Spleen (tissue), 11 donors: ENCODE data around the gene BRINP3. TPM values are rescaled to one million over a fixed set of nuclear protein-coding genes. Genes with fewer than 3 reads are reported as not detected.

Source experiments
- DNase-seq: peaks from one replicate; pipeline ENCODE4 v3.0.0-alpha.2; 2020
- H3K27ac ChIP-seq, 8 donors: fragments of 200-600 bp; sonication (generic) in 7 of 8; 1 replicate in 4 of 8; 2 replicates in 4 of 8; pipeline versions ENCODE4 v1.5.0 to v1.8.0; 2016 to 2021; ENCODE audit warnings: inconsistent platforms in 4 of 8, mild to moderate bottlenecking in 4 of 8, moderate library complexity in 1 of 8
- H3K27me3 ChIP-seq, 7 donors: fragments of 200-600 bp; sonication (generic) in 6 of 7; replicated peaks in 1 of 7; 1 replicate in 4 of 7; 2 replicates in 3 of 7; pipeline versions ENCODE4 v1.5.0 to v1.8.0; 2016 to 2021; ENCODE audit warnings: inconsistent platforms in 3 of 7, mild to moderate bottlenecking in 1 of 7
- H3K36me3 ChIP-seq, 6 donors: fragments of 200-600 bp; sonication (generic) in 5 of 6; 1 replicate in 4 of 6; 2 replicates in 2 of 6; pipeline versions ENCODE4 v1.5.0 to v1.8.0; 2016 to 2021; ENCODE audit warnings: inconsistent platforms in 2 of 6
- H3K4me1 ChIP-seq, 6 donors: fragments of 200-600 bp; sonication (generic) in 5 of 6; 1 replicate in 3 of 6; 2 replicates in 3 of 6; pipeline versions ENCODE4 v1.5.0 to v1.8.0; 2016 to 2021; ENCODE audit warnings: inconsistent platforms in 3 of 6
- H3K4me3 ChIP-seq, 8 donors: fragments of 200-600 bp; sonication (generic) in 7 of 8; 1 replicate in 4 of 8; 2 replicates in 4 of 8; pipeline versions ENCODE4 v1.5.0 to v1.8.0; 2016 to 2021; ENCODE audit warnings: inconsistent platforms in 4 of 8, mild to moderate bottlenecking in 4 of 8, moderate library complexity in 2 of 8
- H3K9me3 ChIP-seq, 8 donors: fragments of 200-600 bp; sonication (generic) in 7 of 8; 1 replicate in 4 of 8; 2 replicates in 4 of 8; pipeline versions ENCODE4 v1.5.0 to v1.8.0; 2016 to 2021; ENCODE audit warnings: inconsistent platforms in 4 of 8
- POLR2A ChIP-seq, 3 donors: fragments of 450-650 bp; IDR thresholded peaks; one replicate each; pipeline ENCODE4 v1.5.1; 2017; ENCODE audit warnings: antibody characterized with exemption in 3 of 3, mild to moderate bottlenecking in 1 of 3
- POLR2AphosphoS5 ChIP-seq, 3 donors: sonication (generic); formaldehyde crosslinking; IDR thresholded peaks; one replicate each; pipeline ENCODE4 v1.5.1; 2017; ENCODE audit warnings: antibody characterized with exemption in 3 of 3
- WGBS, 5 donors: extraction: QIAGEN DNeasy Blood & Tissue Kit in 3 of 5; methylation state at CpG; one replicate each; pipeline versions ENCODE4 v1.1.5 to v1.1.7; 2013 to 2018; 5-methylcytosine and 5-hydroxymethylcytosine counted together
- intact Hi-C: fragments of 100-400 bp; cut with DNase I; formaldehyde crosslinking; loops from one replicate; pipeline ENCODE4 v1.15.0; 2023; ENCODE audit warnings: low total_unique reads
- polyA plus RNA-seq, 3 donors: library from polyadenylated mRNA; stranded (reverse); fragments of 200-250 nt; gene quantifications; one replicate each; pipeline ENCODE4 v1.2.1, GENCODE V29; 2013
- total RNA-seq, 7 donors: library from RNA; depleted of rRNA in 3 of 7; stranded (reverse); fragments of >200 nt in 3 of 7; fragmentation: NEBNext Ultra II Directional in 4 of 7; extraction: Animal tissue kit (Norgen Biotek cat#: 25700) in 4 of 7; gene quantifications; one replicate each; pipeline versions ENCODE4 v1.1.0 to v1.2.1, GENCODE V29; 2016 to 2021
- TF ChIP-seq, protein P1 (sequence below), 11 experiments: fragments of 200-600 bp in 7 of 11; fragments of 450-650 bp in 4 of 11; sonication (generic) in 4 of 11; IDR thresholded peaks in 8 of 11; conservative IDR thresholded peaks in 3 of 11; 1 replicate in 7 of 11; 2 replicates in 4 of 11; pipeline versions ENCODE4 v1.4.0 to v1.8.0; 2016 to 2021; ENCODE audit warnings: antibody characterized with exemption in 11 of 11, inconsistent platforms in 4 of 11, mild to moderate bottlenecking in 1 of 11
- donor health status: healthy with polysubstance abuse.
- donor health status: DM: no; HTN: no; CAD: no; lungs with moderate emphysema.
- donor health status: DM: no; HTN: no; CAD: no.
- donor health status: Bipolar disorder and iron deficiency.
- donor health status: healthy.
- donor health status: DM: no; HTN: no; CAD: no.
- donor health status: DM: yes; HTN: yes; CAD: no.

BRINP3 gene
- total and polyA plus RNA-seq, 10 donors: not detected

DNA sequence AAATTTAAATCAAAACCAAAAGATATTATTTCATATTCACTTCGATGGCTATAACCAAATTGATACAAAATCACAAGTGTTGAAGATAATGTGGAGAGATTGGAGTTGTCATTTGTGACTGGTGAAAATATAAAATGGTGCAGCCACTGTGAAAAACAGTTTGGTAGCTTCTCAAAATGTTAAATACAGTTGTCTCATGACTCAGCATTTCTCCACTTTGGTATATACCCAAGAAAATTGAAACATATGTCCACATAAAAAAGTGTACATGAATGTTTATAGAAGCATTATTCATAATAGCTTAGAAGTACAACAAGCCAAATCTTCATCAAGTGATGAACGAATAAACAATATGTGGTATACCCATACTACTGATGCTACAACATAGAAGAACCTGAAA is 318.5 kb downstream of the BRINP3 start:
- intact Hi-C loops: no loop called here
- WGBS, 5 donors: 70 to 78% (median 71%) methylated on average over 2 of the region's 2 CpGs
- Histone ChIP-seq H3K9me3 (peaks cover 0 to 7% (median 2%) of the 10 kb centered on the region in 8 donors), H3K27ac (no peak overlapping the region), H3K4me3 (no peak overlapping the region), H3K27me3 (no peaks in the 10 kb centered on the region), H3K36me3 (no peaks in the 10 kb centered on the region), H3K4me1 (no peaks in the 10 kb centered on the region)
- TF ChIP-seq POLR2AphosphoS5 (IDR thresholded peaks at IDR 0.05) (no peak), POLR2A (IDR thresholded peaks at IDR 0.05) (no peak)
- TF ChIP-seq, protein P1, sequence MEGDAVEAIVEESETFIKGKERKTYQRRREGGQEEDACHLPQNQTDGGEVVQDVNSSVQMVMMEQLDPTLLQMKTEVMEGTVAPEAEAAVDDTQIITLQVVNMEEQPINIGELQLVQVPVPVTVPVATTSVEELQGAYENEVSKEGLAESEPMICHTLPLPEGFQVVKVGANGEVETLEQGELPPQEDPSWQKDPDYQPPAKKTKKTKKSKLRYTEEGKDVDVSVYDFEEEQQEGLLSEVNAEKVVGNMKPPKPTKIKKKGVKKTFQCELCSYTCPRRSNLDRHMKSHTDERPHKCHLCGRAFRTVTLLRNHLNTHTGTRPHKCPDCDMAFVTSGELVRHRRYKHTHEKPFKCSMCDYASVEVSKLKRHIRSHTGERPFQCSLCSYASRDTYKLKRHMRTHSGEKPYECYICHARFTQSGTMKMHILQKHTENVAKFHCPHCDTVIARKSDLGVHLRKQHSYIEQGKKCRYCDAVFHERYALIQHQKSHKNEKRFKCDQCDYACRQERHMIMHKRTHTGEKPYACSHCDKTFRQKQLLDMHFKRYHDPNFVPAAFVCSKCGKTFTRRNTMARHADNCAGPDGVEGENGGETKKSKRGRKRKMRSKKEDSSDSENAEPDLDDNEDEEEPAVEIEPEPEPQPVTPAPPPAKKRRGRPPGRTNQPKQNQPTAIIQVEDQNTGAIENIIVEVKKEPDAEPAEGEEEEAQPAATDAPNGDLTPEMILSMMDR (IDR thresholded peaks at IDR 0.05 in 8 of 11, conservative IDR thresholded peaks at IDR 0.05 in 3 of 11): no peak
- no peak for DNase-seq

- WGBS, 5 donors: 44 to 65% (median 54%) methylated on average over 2 of the region's 2 CpGs
- Histone ChIP-seq H3K36me3 (no peaks in the 10 kb centered on the region), H3K4me3 (no peak overlapping the region), H3K4me1 (no peaks in the 10 kb centered on the region), H3K27ac (no peak overlapping the region), H3K9me3 (peaks cover 0 to 7% (median 0%) of the 10 kb centered on the region in 8 donors), H3K27me3 (no peaks in the 10 kb centered on the region)
- intact Hi-C loops: no loop called here
- DNase-seq: no peak
- TF ChIP-seq POLR2A (IDR thresholded peaks at IDR 0.05): no peak
- TF ChIP-seq, protein P1 (IDR thresholded peaks at IDR 0.05 in 8 of 11, conservative IDR thresholded peaks at IDR 0.05 in 3 of 11): no peak
- TF ChIP-seq POLR2AphosphoS5 (IDR thresholded peaks at IDR 0.05): no peak
Observed at GRCh38 chr1:190154744-190155143, 322.9 kb downstream of the BRINP3 start.

- no peak for TF ChIP-seq POLR2A (IDR thresholded peaks at IDR 0.05)
- TF ChIP-seq, protein P1 (IDR thresholded peaks at IDR 0.05 in 8 of 11, conservative IDR thresholded peaks at IDR 0.05 in 3 of 11): no peak
- Histone ChIP-seq H3K36me3 (no peaks in the 10 kb centered on the region), H3K27me3 (no peaks in the 10 kb centered on the region), H3K4me3 (no peak overlapping the region), H3K4me1 (no peaks in the 10 kb centered on the region), H3K27ac (no peak overlapping the region), H3K9me3 (peaks cover 0 to 6% (median 0%) of the 10 kb centered on the region in 8 donors)
- WGBS, 5 donors: 55 to 68% (median 61%) methylated on average over 2 of the region's 2 CpGs
- intact Hi-C loops: no loop called here
- no peak for DNase-seq
Observed at GRCh38 chr1:190147616-190148015, 330.0 kb downstream of the BRINP3 start.

DNA sequence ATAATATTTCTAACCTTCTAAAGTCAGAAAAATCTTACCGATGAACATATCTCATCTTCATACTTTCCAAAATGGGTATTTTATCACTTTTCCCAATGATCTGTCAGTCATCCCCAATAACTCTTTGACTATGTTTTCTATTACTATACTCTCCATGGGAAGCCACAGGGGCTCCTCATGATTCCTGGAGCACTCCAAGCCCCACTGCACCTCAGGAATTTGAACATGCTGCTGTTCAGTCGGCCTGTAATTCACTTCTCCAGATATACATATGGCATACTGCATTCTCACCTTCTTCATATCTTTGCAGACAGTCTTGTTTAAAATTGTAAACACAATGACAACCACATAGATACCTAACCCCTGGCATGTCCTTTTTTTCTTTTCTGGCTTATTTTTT is 333.0 kb downstream of the BRINP3 start:
- no peak for TF ChIP-seq POLR2AphosphoS5 (IDR thresholded peaks at IDR 0.05)
- TF ChIP-seq POLR2A (IDR thresholded peaks at IDR 0.05): no peak
- TF ChIP-seq, protein P1 (IDR thresholded peaks at IDR 0.05 in 8 of 11, conservative IDR thresholded peaks at IDR 0.05 in 3 of 11): no peak
- intact Hi-C loops: no loop called here
- no peak overlapping the region for H3K4me3 ChIP-seq
- H3K4me1 ChIP-seq: no peaks in the 10 kb centered on the region
- no peaks in the 10 kb centered on the region for H3K27me3 ChIP-seq
- no peak for DNase-seq
- no peak overlapping the region for H3K27ac ChIP-seq
- H3K9me3 ChIP-seq: peaks cover 0 to 6% (median 0%) of the 10 kb centered on the region in 8 donors
- no peaks in the 10 kb centered on the region for H3K36me3 ChIP-seq
- WGBS, 5 donors: 70 to 84% (median 78%) methylated on average over 2 of the region's 2 CpGs
